ENCODE data around the gene TAF11L11.
"Not testable (repeated sequence)": the region's sequence is repeated elsewhere in the genome, so short reads cannot be mapped to it uniquely, and the experiment has no call there.

DNA sequence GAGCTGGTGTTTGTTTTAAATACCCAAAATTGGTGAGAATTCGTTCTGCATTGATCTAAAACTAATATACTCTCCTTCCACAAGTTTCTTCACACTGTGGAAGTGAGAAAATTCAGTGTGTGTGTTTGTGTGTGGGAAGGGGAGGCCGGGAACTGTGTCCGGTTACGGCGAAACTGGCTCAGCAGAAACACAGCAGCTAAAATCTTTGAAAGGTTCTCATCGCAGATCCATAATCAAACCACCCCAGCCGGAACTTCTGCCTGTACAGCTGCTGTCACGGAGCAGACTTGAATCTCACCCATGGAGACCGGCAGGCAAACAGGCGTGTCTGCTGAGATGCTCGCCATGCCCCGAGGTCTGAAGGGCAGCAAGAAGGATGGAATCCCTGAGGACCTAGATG, 27.8 kb downstream of the TAF11L11 start, which contains the start of gene TAF11L13:
- not testable (repeated sequence) for TF ChIP-seq GATA2, GATA3 (IDR thresholded peaks at IDR 0.05; ENCODE audit: low read depth, low read length)

All from SH-SY5Y (cell line).